Peyer's patch (tissue), 4 donors: ENCODE data around the gene PRSS33. TPM values are rescaled to one million over a fixed set of nuclear protein-coding genes. Genes with fewer than 3 reads are reported as not detected.

Experiments used
- DNase-seq, 3 donors: peaks; one replicate each; pipeline ENCODE4 v3.0.0-alpha.2; 2017 to 2019
- H3K27ac ChIP-seq, 4 donors: fragments of 200-600 bp; sonication (generic); one replicate each; pipeline ENCODE4 v1.5.1; 2016 to 2019
- H3K27me3 ChIP-seq, 2 donors: fragments of 200-600 bp; sonication (generic); one replicate each; pipeline ENCODE4 v1.5.1; 2019
- H3K36me3 ChIP-seq, 3 donors: fragments of 200-600 bp; sonication (generic); one replicate each; pipeline ENCODE4 v1.5.1; 2016 to 2019
- H3K4me1 ChIP-seq, 4 donors: fragments of 200-600 bp; sonication (generic); one replicate each; pipeline ENCODE4 v1.5.1; 2016 to 2019
- H3K4me3 ChIP-seq, 4 donors: fragments of 200-600 bp; sonication (generic); 1 replicate in 3 of 4; 2 replicates in 1 of 4; pipeline ENCODE4 v1.5.1; 2016 to 2019; ENCODE audit warnings: mild to moderate bottlenecking in 1 of 4
- H3K9me3 ChIP-seq, 4 donors: fragments of 200-600 bp; sonication (generic); one replicate each; pipeline ENCODE4 v1.5.1; 2016 to 2019; ENCODE audit warnings: mild to moderate bottlenecking in 1 of 4
- POLR2A ChIP-seq, 2 donors: fragments of 450-650 bp; IDR thresholded peaks; one replicate each; pipeline ENCODE4 v1.5.1; 2017; ENCODE audit warnings: antibody characterized with exemption in 2 of 2, mild to moderate bottlenecking in 2 of 2, moderate library complexity in 2 of 2
- small RNA-seq, 2 donors: library from RNA; depleted of rRNA; stranded (forward); fragments of <200 nt; gene quantifications; one replicate each; pipeline ENCODE3, GENCODE V24; 2016
- total RNA-seq, 4 donors: library from RNA; depleted of rRNA; stranded (reverse); fragments of >200 nt; gene quantifications; one replicate each; pipeline ENCODE4 v1.1.0, GENCODE V29; 2016
- TF ChIP-seq, protein P1 (sequence below), 6 experiments: fragments of 450-650 bp in 4 of 6; fragments of 200-600 bp in 2 of 6; sonication (generic) in 1 of 6; IDR thresholded peaks; one replicate each; pipeline ENCODE4 v1.5.1; 2017 to 2019; ENCODE audit warnings: antibody characterized with exemption in 6 of 6, mild to moderate bottlenecking in 3 of 6, moderate library complexity in 1 of 6

Gene PRSS33
- total RNA-seq, 4 donors from 2014 or later, result not detected

DNA sequence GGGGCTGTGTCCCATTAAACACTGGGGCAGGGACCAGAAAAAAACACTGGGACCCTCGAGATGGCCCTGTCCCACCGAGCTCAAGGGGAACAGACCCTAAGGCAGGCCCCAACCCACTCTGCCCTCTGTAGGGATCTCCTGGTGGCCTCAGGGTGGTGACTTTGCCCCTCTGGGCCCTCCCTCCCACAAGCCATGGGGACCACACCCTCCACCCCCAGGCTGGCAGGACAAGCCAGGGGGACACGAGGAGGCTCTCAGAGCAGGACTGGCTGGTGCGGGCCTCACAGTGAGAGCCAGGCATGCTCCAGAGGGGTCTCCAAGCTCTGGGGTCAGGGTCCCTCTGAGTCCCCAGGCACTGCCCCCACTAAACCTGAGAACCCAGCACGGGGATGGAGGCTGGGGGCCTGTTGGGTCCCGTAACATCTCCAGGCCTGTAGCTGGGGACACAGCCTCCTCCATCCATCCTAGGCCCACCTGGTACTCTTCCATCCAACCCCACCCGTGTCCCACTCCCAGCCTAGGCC is 49.4 kb downstream of the PRSS33 start:
- Histone ChIP-seq H3K27me3 (no peaks in the 10 kb centered on the region), H3K9me3 (no peaks in the 10 kb centered on the region), H3K36me3 (no peaks in the 10 kb centered on the region), H3K4me1 (no peaks in the 10 kb centered on the region), H3K4me3 (no peak overlapping the region), H3K27ac (no peak overlapping the region)
- DNase-seq, result no peak
- TF ChIP-seq POLR2A (IDR thresholded peaks at IDR 0.05), result no peak
- TF ChIP-seq, protein P1, sequence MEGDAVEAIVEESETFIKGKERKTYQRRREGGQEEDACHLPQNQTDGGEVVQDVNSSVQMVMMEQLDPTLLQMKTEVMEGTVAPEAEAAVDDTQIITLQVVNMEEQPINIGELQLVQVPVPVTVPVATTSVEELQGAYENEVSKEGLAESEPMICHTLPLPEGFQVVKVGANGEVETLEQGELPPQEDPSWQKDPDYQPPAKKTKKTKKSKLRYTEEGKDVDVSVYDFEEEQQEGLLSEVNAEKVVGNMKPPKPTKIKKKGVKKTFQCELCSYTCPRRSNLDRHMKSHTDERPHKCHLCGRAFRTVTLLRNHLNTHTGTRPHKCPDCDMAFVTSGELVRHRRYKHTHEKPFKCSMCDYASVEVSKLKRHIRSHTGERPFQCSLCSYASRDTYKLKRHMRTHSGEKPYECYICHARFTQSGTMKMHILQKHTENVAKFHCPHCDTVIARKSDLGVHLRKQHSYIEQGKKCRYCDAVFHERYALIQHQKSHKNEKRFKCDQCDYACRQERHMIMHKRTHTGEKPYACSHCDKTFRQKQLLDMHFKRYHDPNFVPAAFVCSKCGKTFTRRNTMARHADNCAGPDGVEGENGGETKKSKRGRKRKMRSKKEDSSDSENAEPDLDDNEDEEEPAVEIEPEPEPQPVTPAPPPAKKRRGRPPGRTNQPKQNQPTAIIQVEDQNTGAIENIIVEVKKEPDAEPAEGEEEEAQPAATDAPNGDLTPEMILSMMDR (IDR thresholded peaks at IDR 0.05), result no peak

DNA sequence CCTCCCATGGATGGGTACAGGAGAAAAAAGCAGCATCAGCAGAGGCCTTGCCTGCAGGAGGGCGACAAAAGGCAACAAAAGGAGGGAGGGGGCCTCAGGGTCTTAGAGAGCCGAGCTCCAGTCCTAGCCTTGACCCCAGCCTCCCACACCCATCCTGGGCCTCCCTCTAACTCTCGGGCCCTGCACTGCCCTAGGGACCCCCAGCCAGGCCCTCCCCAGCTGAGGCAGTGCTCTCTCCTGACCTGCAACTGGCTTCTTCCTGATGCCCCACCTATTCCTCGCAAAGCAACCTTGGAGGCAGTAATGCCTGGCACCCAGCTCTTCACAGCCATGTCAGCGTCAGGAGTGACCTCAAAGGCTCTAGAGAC is 50.1 kb downstream of the PRSS33 start:
- no peaks in the 10 kb centered on the region for H3K9me3 ChIP-seq
- H3K4me3 ChIP-seq, result no peak overlapping the region
- H3K4me1 ChIP-seq, result no peaks in the 10 kb centered on the region
- no peaks in the 10 kb centered on the region for H3K36me3 ChIP-seq
- no peaks in the 10 kb centered on the region for H3K27me3 ChIP-seq
- DNase-seq, result no peak
- H3K27ac ChIP-seq, result no peak overlapping the region
- no peak for TF ChIP-seq POLR2A (IDR thresholded peaks at IDR 0.05)
- TF ChIP-seq, protein P1 (IDR thresholded peaks at IDR 0.05), result no peak

DNA sequence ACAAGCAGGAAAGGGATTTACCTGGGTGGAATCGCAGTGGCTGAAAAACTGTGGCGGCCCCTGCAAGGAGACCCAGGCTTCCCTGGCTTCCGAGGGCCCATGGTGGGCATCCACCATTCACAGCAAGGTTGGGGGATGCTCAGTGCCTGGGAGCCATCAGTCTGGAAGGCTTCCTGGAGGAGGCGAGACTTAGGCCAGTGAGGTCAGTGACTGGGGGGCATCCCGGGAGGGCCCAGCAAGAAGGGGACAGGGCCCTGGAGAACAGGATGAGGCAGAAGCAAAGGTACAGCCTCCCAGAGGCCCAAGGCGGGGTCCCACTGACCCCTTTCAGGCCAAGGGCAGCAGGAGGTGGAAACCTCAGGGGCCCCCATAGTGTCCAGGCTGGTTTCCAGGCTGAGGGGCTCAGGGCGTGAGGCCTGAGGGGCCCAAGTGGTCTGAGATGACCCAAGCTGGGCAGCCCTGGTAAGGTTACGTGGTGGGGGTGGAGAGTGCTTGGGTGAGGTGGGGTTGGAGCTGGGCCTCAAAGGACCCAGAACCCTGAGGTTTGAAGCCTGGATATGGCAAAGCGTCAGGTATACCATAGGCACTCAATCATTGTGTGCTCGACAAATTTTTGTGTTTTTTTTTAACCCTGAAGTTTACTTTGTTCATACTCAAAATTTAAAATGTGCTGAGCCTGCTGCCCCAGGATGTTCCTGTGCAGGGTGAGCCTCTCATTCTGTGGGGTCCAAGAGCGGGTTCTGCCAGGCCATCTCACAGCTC is 50.7 kb downstream of the PRSS33 start:
- DNase-seq, result no peak
- Histone ChIP-seq H3K27me3 (no peaks in the 10 kb centered on the region), H3K9me3 (no peaks in the 10 kb centered on the region), H3K4me3 (no peak overlapping the region), H3K4me1 (no peaks in the 10 kb centered on the region), H3K36me3 (no peaks in the 10 kb centered on the region), H3K27ac (no peak overlapping the region)
- TF ChIP-seq POLR2A (IDR thresholded peaks at IDR 0.05), result no peak
- TF ChIP-seq, protein P1 (IDR thresholded peaks at IDR 0.05), result no peak

DNA sequence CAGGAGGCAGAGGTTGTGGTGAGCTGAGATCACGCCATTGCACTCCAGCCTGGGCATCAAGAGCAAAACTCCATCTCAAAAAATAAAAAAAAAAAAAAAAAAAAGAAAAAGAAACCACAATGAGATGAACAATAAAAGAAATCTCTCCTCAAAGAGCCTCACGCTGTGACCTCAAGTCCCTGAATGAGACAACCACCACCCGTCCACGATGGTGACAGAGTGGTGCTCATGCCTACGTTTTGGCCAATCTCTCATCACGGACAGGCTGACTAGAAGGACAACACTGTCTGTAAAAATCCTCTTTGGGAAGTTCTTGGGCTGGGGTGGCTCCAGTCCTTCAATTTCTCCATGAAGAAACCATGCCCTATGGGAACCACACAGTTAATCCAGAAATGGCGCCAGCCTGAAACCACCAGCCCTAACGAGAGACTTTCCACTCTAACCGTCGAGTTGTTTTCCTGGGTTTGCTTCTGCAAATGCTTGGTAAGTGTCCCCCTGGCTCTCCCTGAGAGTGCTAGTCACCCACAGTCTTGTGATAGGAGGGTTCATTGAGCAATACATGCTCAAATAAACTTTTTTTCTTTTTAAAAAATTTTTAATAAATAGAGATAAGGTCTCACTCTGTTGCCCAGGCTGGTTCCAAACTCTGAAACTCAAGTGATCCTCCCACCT is 52.4 kb downstream of the PRSS33 start:
- Histone ChIP-seq H3K4me1 (no peaks in the 10 kb centered on the region), H3K4me3 (no peak overlapping the region), H3K9me3 (no peaks in the 10 kb centered on the region), H3K27ac (no peak overlapping the region), H3K27me3 (no peaks in the 10 kb centered on the region), H3K36me3 (no peaks in the 10 kb centered on the region)
- TF ChIP-seq, protein P1 (IDR thresholded peaks at IDR 0.05), result no peak
- no peak for TF ChIP-seq POLR2A (IDR thresholded peaks at IDR 0.05)
- DNase-seq, result no peak

Small RNA genes within 50 kb of the gene (small RNA-seq; reads per million reads assigned to genes)
- 0 reads per million in 2 donors for gene SNORA3C

Other genes starting within 250 kb of the PRSS33 start
- 100 to 1,000 TPM in 1 of 4 donors, 10 to 100 TPM in 3; 38.8 to 128 (median 85.1) TPM for gene PDPK1, start 249.5 kb downstream of the PRSS33 start, total RNA-seq
- 10 to 100 TPM; 23.1 to 85.6 (median 56.4) TPM for gene KCTD5, start 105.0 kb downstream of the PRSS33 start, total RNA-seq
- gene PRSS27, start 67.3 kb downstream of the PRSS33 start, total RNA-seq, result 1 to 10 TPM in 2 of 4 donors, not detected in 2; 1.2 TPM
- 1,000 to 10,000 TPM in 3 of 4 donors, 100 to 1,000 TPM in 1; 683 to 3,742 (median 1,673) TPM for gene SRRM2, start 34.9 kb downstream of the PRSS33 start, total RNA-seq
- 100 to 1,000 TPM in 3 of 4 donors, 10 to 100 TPM in 1; 66.8 to 243 (median 220) TPM for gene ELOB, start 10.3 kb downstream of the PRSS33 start, total RNA-seq
- not detected for gene PRSS41, start 10.9 kb upstream of the PRSS33 start, total RNA-seq
- under 1 TPM in 1 of 4 donors, not detected in 3; 0.88 TPM for gene PRSS21, start 29.7 kb upstream of the PRSS33 start, total RNA-seq
- gene ZG16B, start 42.7 kb upstream of the PRSS33 start, total RNA-seq, result 10 to 100 TPM in 1 of 4 donors, 1 to 10 TPM in 3; 2.5 to 13.0 (median 5.5) TPM
- 1 to 10 TPM in 3 of 4 donors, not detected in 1; 1.4 to 1.9 (median 1.8) TPM for gene PRSS22, start 70.6 kb upstream of the PRSS33 start, total RNA-seq
- gene FLYWCH2, start 95.7 kb upstream of the PRSS33 start, total RNA-seq, result 10 to 100 TPM; 40.8 to 61.3 (median 53.1) TPM
- 10 to 100 TPM; 30.1 to 67.4 (median 46.8) TPM for gene FLYWCH1, start 124.4 kb upstream of the PRSS33 start, total RNA-seq
- gene KREMEN2, start 176.7 kb upstream of the PRSS33 start, total RNA-seq, result 1 to 10 TPM in 1 of 4 donors, under 1 TPM in 1, not detected in 2; 0.40 to 1.6 TPM
- 10 to 100 TPM in 1 of 4 donors, 1 to 10 TPM in 3; 6.3 to 13.2 (median 9.2) TPM for gene PAQR4, start 181.8 kb upstream of the PRSS33 start, total RNA-seq
- 10 to 100 TPM in 1 of 4 donors, 1 to 10 TPM in 3; 4.3 to 23.9 (median 6.0) TPM for gene PKMYT1, start 192.9 kb upstream of the PRSS33 start, total RNA-seq
- gene CLDN9, start 225.4 kb upstream of the PRSS33 start, total RNA-seq, result 1 to 10 TPM in 3 of 4 donors, under 1 TPM in 1; 0.76 to 2.5 (median 1.2) TPM
- not detected for gene CLDN6, start 230.6 kb upstream of the PRSS33 start, total RNA-seq
- gene TNFRSF12A, start 232.8 kb upstream of the PRSS33 start, total RNA-seq, result 10 to 100 TPM in 3 of 4 donors, 1 to 10 TPM in 1; 4.1 to 56.4 (median 39.8) TPM
- 10 to 100 TPM; 14.0 to 38.0 (median 34.1) TPM for gene HCFC1R1, start 236.4 kb upstream of the PRSS33 start, total RNA-seq
- 10 to 100 TPM in 3 of 4 donors, 1 to 10 TPM in 1; 9.6 to 64.4 (median 27.1) TPM for gene THOC6, start 236.5 kb upstream of the PRSS33 start, total RNA-seq
- gene BICDL2, start 249.4 kb upstream of the PRSS33 start, total RNA-seq, result 100 to 1,000 TPM in 2 of 4 donors, 10 to 100 TPM in 2; 44.6 to 126 (median 93.8) TPM